ENCODE data around the gene RNASEH1. TPM values are rescaled to one million over a fixed set of nuclear protein-coding genes. Genes with fewer than 3 reads are reported as not detected.

RNASEH1 gene
- 48.0 to 54.5 TPM (median 52.1 TPM) in 5 replicates for total RNA-seq (2022; extraction: Qiagen RNA extraction)

DNA sequence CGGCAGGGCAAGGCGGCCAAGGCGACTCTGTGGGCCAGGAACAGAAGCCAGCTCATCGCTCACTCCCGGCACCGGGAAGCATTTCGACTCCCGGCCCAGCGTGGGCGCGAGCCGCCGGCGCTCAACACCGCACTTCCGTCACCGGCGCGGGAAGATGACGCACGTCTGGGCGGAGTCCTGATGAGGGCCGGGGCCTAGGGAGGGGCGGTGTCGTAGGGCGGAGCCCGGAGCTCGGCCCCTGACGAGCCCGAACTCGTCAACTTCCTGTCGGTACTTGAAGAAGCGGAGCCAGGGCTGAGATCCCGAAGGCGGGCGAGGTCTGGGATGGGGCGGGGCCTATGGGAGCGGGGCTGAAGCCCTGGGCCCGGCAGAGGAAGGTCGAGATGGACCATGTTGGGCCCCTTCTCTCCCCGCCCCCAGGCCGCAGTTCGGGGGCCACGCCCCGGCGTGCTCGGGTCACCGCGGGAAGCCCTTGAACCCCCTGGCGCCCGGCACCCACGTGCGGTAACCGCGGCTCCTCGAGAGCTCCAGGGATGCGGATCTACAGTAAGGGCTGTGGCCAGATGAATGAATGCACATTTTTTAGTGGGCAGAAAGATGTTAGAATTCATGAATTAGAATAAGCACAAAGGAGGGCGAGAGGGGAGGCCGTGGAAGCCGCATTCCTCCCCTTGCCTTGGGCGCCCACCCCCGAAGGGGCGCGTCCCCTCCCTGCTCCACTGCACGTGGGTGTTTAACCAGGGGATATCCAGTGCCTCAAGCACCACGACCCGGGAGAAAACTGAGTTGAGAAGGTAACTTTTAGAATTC, at the start of gene RNASEH1:
Gene RNASEH1, minus strand, starts transcription at position 129 of the 810 bp plus-strand sequence. Its CDS starts 73 bp downstream, at position 56.

GRCh38 chr2:3594493-3595281, 36.6 kb upstream of the RNASEH1 start, which contains the start of gene COLEC11:
Gene COLEC11, plus strand, starts transcription at chr2:3595112. Its CDS starts 9,229 bp downstream, at chr2:3604341.

DNA sequence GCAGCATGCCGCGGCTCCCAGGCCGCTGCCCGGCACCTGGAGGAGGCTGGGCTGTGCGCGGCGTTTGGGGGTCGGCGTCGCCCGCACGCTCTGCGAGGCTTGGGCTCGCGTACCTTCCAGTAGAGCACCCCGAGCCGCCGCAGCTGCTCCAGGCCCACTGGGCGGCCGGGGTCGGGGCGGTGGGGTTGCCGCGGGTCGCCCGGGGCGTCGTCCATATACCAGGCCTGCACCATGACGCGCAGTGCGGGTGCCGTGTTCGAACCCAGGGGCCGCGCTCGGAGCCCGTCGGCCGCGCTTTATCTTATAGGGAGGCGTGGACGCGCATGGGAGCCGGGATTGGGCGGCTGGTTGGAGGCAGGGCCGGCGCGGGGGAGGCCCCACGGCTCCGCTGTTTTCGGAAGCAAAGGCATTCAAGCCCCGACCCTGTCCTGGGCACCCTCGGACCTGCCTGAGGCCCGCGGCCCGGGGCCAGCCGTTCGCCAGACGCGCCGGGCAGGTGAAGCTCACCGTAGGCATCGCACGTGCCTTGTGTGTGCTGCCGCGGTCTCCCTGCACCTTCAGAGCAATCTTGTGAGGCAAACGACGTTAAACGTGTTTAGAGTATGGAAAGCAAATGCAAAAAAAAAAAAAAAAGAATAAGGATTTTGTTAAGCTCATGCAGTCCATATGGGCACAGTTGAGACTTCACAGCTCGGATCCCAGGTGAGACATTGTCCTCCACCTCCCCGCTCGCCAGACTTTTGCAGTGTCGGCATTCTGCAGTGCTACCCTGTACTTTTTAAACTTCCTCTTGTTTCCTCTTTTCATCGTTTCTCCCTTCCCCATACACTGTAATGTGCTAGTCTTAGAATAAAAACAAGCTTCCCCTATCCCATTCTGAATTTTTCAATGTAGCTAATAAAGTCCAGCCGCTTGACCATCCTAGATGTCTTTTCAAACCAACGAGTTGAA, 38.6 kb downstream of the RNASEH1 start, which contains the start of gene ADI1:
Gene ADI1, minus strand, starts transcription at position 277 of the 951 bp plus-strand sequence. Its CDS starts 44 bp downstream, at position 233.

Other genes with a start within 250 kb of the RNASEH1 start
- 38.7 to 43.9 TPM (median 41.4 TPM) in 5 replicates for gene EIPR1, start 180.5 kb downstream of the RNASEH1 start, total RNA-seq (2022; extraction: Qiagen RNA extraction)
- gene TRAPPC12, start 178.6 kb downstream of the RNASEH1 start, total RNA-seq (2022; extraction: Qiagen RNA extraction): 54.3 to 66.5 TPM (median 64.7 TPM) in 5 replicates
- 52.1 to 59.7 TPM (median 55.2 TPM) in 5 replicates for gene ADI1, start 38.8 kb downstream of the RNASEH1 start, total RNA-seq (2022; extraction: Qiagen RNA extraction)
- gene RPS7, start 16.9 kb upstream of the RNASEH1 start, total RNA-seq (2022; extraction: Qiagen RNA extraction): 3,003 to 4,330 TPM (median 3,127 TPM) in 5 replicates
- 0.39 to 0.73 TPM (median 0.54 TPM) in 5 replicates for gene COLEC11, start 36.8 kb upstream of the RNASEH1 start, total RNA-seq (2022; extraction: Qiagen RNA extraction)
- 0.07 TPM in 1 of 5 replicates, not detected in the others for gene ALLC, start 99.9 kb upstream of the RNASEH1 start, total RNA-seq (2022; extraction: Qiagen RNA extraction)
- 0.24 to 0.57 TPM (median 0.38 TPM) in 3 of 5 replicates, not detected in the others for gene DCDC2C, start 145.2 kb upstream of the RNASEH1 start, total RNA-seq (2022; extraction: Qiagen RNA extraction)

Data from A549 treated with Mapracorat at 1 μM for 4 hours (cell line).